Body of pancreas (tissue), 4 donors: ENCODE data around the gene CD58.

Experiments
- CTCF ChIP-seq, 7 experiments: fragments of 450-650 bp in 4 of 7; fragments of 200-600 bp in 3 of 7; sonication (generic) in 3 of 7; IDR thresholded peaks; one replicate each; pipeline ENCODE4 v1.5.1; 2016 to 2019; ENCODE audit warnings: antibody characterized with exemption in 7 of 7
- POLR2A ChIP-seq, 3 donors: fragments of 450-650 bp; IDR thresholded peaks; one replicate each; pipeline ENCODE4 v1.6.1; 2016; ENCODE audit warnings: antibody characterized with exemption in 3 of 3, mild to moderate bottlenecking in 2 of 3

- no peak for TF ChIP-seq CTCF (IDR thresholded peaks at IDR 0.05)
- no peak for TF ChIP-seq POLR2A (IDR thresholded peaks at IDR 0.05)
Measured at GRCh38 chr1:116493484-116494352, 77.1 kb downstream of the CD58 start.
